HepG2 (cell line): Measurements from ENCODE around the gene NOTUM. TPM values are rescaled to one million over a fixed set of nuclear protein-coding genes. Genes with fewer than 3 reads are reported as not detected.

Source experiments
- GABPB1 ChIP-seq: IDR thresholded peaks from 2 replicates; pipeline ENCODE4 v1.6.1; 2016; ENCODE audit warnings: mild to moderate bottlenecking, missing genetic modification reagents, moderate library complexity, missing compliant biosample characterization
- MED13 ChIP-seq: sonication (generic); formaldehyde crosslinking; IDR thresholded peaks from 2 replicates; pipeline ENCODE4 v1.5.0; 2020; ENCODE audit warnings: missing genetic modification reagents
- MXI1 ChIP-seq: IDR thresholded peaks from 3 replicates; pipeline ENCODE4 v1.6.1; 2012; ENCODE audit warnings: low read depth, low read length, inconsistent platforms, borderline replicate concordance
- RAD21 ChIP-seq: fragments of 450-650 bp; formaldehyde crosslinking; IDR thresholded peaks from 2 replicates; pipeline ENCODE4 v1.5.0; 2020; ENCODE audit warnings: mild to moderate bottlenecking
- SIN3A ChIP-seq: IDR thresholded peaks from 2 replicates; pipeline ENCODE4 v1.6.1; 2011; ENCODE audit warnings: low read depth, mild to moderate bottlenecking, control low read depth, low read length, borderline replicate concordance
- WIZ ChIP-seq: sonication (generic); formaldehyde crosslinking; IDR thresholded peaks from 2 replicates; pipeline ENCODE4 v1.5.1; 2020; ENCODE audit warnings: mild to moderate bottlenecking, missing genetic modification reagents
- ZNF207 ChIP-seq: fragments of 450-650 bp; IDR thresholded peaks from 2 replicates; pipeline ENCODE4 v1.6.1; 2016; ENCODE audit warnings: antibody characterized with exemption, borderline replicate concordance
- ZNF556 ChIP-seq: sonication (generic); formaldehyde crosslinking; IDR thresholded peaks from 2 replicates; pipeline ENCODE4 v1.4.0; 2020; ENCODE audit warnings: mild to moderate bottlenecking, missing genetic modification reagents, borderline replicate concordance
- ZNF678 ChIP-seq: sonication (generic); formaldehyde crosslinking; IDR thresholded peaks from 2 replicates; pipeline ENCODE4 v1.4.0; 2020; ENCODE audit warnings: mild to moderate bottlenecking, missing genetic modification reagents
- ZNF816 ChIP-seq: sonication (generic); formaldehyde crosslinking; IDR thresholded peaks from 2 replicates; pipeline ENCODE4 v1.8.0; 2022; ENCODE audit warnings: missing genetic modification reagents, mild to moderate bottlenecking, borderline replicate concordance
- polyA plus RNA-seq, 8 experiments: library from polyadenylated mRNA; depleted of rRNA in 3 of 8; stranded (reverse) in 7 of 8; unstranded in 1 of 8; fragments of >200 nt; fragmentation: Illumina TruSeq in 4 of 8; extraction: Trizol in 4 of 8; gene quantifications; 2 replicates each; pipeline versions ENCODE4 v1.2.1 to v1.2.3, GENCODE V29; 2011 to 2016; ENCODE audit warnings: low read depth in 4 of 8, missing spikeins in 1 of 8, mixed read lengths in 1 of 8; ENCODE audit not compliant: insufficient read depth in 1 of 8
- total RNA-seq, 5 experiments: library from RNA; depleted of rRNA; stranded (reverse); fragments of >200 nt; fragmentation: Illumina TruSeq; extraction: Trizol; gene quantifications; 2 replicates each; pipeline ENCODE4 v1.2.3, GENCODE V29; 2016; ENCODE audit warnings: low read depth in 1 of 5
- TF ChIP-seq, protein P1 (sequence below): sonication (generic); formaldehyde crosslinking; IDR thresholded peaks from 2 replicates; pipeline ENCODE4 v1.5.0; 2020; ENCODE audit warnings: mild to moderate bottlenecking, missing genetic modification reagents, borderline replicate concordance
- TF ChIP-seq, protein P2 (sequence below): sonication (generic); formaldehyde crosslinking; IDR thresholded peaks from 2 replicates; pipeline ENCODE4 v1.4.0; 2020; ENCODE audit warnings: missing genetic modification reagents, borderline replicate concordance
- TF ChIP-seq, protein P3 (sequence below): sonication (generic); formaldehyde crosslinking; IDR thresholded peaks from 2 replicates; pipeline ENCODE4 v1.4.0; 2020; ENCODE audit warnings: mild to moderate bottlenecking, missing genetic modification reagents
- TF ChIP-seq, protein P4 (sequence below): sonication (generic); formaldehyde crosslinking; IDR thresholded peaks from 2 replicates; pipeline ENCODE4 v1.4.0; 2020; ENCODE audit warnings: missing genetic modification reagents

NOTUM gene
- total and polyA plus RNA-seq, 2 of the 13 experiments (the other 11 are each of a cell fraction or from before 2014, with no cell fraction given) = 150 to 160 TPM

DNA sequence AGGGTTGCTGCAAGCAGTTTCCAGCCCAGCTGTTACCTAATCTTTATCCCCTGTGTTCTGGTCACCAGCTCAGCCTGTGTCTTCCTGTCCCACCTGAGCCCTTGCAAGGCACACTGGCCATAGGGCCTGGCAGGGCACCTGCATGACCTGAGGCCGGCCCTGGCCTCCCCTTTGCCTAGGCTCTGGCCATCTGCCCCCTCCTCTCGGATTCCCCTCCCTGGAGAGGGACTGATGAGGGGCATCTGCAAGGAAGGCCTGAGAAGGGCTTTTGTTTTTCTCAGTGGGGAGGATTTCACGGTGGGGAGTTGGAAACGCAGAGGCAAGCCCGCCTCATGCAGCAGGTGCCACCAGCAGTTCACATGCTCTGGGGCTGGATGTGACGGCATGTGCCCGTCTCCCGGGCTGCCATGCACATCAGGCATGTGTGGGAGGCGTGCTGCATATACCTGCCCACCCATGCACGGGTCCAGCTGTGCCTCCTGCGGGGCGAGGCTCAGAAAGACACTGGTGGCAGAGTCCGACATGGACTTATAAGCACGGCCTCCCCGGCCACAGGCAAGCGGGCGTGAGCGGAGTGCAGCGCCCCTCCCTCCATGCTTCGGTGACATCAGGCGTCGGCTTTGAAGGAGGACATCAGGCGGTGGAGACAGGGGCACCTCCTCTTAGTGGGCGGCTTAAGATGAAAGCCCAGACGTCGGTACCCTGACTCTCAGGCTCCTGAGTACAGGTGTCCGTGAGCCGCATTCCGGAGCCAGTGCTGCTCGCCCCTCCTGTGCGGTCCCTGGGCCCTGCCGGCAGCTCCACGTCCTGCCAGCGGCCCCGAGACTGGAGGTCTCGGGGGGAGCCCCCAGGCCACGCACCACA, 33.0 kb upstream of the NOTUM start (continued):
- TF ChIP-seq ZNF556 (CRISPR knock-in tag) (no peak; the same call in 1 of the 2 replicates), MED13 (no peak; the same call in 1 of the 2 replicates), ZNF678 (CRISPR knock-in tag) (0 out of 2 replicates have a peak, but pooled peaks have one; percentile 72), ZNF816 (no peak; the same call in 1 of the 2 replicates), SIN3A (peak; percentile 34; the same call in 1 of the 2 replicates), ZNF207 (no peak), WIZ (peak; percentile 85), GABPB1 (no peak; the same call in 1 of the 2 replicates), RAD21 (CRISPR knock-in tag) (no peak; the same call in 1 of the 2 replicates), MXI1 (no peak)
- TF ChIP-seq, protein P1, sequence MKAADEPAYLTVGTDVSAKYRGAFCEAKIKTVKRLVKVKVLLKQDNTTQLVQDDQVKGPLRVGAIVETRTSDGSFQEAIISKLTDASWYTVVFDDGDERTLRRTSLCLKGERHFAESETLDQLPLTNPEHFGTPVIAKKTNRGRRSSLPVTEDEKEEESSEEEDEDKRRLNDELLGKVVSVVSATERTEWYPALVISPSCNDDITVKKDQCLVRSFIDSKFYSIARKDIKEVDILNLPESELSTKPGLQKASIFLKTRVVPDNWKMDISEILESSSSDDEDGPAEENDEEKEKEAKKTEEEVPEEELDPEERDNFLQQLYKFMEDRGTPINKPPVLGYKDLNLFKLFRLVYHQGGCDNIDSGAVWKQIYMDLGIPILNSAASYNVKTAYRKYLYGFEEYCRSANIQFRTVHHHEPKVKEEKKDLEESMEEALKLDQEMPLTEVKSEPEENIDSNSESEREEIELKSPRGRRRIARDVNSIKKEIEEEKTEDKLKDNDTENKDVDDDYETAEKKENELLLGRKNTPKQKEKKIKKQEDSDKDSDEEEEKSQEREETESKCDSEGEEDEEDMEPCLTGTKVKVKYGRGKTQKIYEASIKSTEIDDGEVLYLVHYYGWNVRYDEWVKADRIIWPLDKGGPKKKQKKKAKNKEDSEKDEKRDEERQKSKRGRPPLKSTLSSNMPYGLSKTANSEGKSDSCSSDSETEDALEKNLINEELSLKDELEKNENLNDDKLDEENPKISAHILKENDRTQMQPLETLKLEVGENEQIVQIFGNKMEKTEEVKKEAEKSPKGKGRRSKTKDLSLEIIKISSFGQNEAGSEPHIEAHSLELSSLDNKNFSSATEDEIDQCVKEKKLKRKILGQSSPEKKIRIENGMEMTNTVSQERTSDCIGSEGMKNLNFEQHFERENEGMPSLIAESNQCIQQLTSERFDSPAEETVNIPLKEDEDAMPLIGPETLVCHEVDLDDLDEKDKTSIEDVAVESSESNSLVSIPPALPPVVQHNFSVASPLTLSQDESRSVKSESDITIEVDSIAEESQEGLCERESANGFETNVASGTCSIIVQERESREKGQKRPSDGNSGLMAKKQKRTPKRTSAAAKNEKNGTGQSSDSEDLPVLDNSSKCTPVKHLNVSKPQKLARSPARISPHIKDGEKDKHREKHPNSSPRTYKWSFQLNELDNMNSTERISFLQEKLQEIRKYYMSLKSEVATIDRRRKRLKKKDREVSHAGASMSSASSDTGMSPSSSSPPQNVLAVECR (CRISPR knock-in tag) = 0 out of 2 replicates have a peak, but pooled peaks have one; percentile 23
- TF ChIP-seq, protein P2, sequence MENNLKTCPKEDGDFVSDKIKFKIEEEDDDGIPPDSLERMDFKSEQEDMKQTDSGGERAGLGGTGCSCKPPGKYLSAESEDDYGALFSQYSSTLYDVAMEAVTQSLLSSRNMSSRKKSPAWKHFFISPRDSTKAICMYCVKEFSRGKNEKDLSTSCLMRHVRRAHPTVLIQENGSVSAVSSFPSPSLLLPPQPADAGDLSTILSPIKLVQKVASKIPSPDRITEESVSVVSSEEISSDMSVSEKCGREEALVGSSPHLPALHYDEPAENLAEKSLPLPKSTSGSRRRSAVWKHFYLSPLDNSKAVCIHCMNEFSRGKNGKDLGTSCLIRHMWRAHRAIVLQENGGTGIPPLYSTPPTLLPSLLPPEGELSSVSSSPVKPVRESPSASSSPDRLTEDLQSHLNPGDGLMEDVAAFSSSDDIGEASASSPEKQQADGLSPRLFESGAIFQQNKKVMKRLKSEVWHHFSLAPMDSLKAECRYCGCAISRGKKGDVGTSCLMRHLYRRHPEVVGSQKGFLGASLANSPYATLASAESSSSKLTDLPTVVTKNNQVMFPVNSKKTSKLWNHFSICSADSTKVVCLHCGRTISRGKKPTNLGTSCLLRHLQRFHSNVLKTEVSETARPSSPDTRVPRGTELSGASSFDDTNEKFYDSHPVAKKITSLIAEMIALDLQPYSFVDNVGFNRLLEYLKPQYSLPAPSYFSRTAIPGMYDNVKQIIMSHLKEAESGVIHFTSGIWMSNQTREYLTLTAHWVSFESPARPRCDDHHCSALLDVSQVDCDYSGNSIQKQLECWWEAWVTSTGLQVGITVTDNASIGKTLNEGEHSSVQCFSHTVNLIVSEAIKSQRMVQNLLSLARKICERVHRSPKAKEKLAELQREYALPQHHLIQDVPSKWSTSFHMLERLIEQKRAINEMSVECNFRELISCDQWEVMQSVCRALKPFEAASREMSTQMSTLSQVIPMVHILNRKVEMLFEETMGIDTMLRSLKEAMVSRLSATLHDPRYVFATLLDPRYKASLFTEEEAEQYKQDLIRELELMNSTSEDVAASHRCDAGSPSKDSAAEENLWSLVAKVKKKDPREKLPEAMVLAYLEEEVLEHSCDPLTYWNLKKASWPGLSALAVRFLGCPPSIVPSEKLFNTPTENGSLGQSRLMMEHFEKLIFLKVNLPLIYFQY (CRISPR knock-in tag) = no peak
- TF ChIP-seq, protein P3, sequence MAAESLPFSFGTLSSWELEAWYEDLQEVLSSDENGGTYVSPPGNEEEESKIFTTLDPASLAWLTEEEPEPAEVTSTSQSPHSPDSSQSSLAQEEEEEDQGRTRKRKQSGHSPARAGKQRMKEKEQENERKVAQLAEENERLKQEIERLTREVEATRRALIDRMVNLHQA (CRISPR knock-in tag) = no peak
- TF ChIP-seq, protein P4, sequence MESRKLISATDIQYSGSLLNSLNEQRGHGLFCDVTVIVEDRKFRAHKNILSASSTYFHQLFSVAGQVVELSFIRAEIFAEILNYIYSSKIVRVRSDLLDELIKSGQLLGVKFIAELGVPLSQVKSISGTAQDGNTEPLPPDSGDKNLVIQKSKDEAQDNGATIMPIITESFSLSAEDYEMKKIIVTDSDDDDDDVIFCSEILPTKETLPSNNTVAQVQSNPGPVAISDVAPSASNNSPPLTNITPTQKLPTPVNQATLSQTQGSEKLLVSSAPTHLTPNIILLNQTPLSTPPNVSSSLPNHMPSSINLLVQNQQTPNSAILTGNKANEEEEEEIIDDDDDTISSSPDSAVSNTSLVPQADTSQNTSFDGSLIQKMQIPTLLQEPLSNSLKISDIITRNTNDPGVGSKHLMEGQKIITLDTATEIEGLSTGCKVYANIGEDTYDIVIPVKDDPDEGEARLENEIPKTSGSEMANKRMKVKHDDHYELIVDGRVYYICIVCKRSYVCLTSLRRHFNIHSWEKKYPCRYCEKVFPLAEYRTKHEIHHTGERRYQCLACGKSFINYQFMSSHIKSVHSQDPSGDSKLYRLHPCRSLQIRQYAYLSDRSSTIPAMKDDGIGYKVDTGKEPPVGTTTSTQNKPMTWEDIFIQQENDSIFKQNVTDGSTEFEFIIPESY (CRISPR knock-in tag) = peak; percentile 36; the same call in 1 of the 2 replicates
